ENCODE data around the gene MTERF1.

DNA sequence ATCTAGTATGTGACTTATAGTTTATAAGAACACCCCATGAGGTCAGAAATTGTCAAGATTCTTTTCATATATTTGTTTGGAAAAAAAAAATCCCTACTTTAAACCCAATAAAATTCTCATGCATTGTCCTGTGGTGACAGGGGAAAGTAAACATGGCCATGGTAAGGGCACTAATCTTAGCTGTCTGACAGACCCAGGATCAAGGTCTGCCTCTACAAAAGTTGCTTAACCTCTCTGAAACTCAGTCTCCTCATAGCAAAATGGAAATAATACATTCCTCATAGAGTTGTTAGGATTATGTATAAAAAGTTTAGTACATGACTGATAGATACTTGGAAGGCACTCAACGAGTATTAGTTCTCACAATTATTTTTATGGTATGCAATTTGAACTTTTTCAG is 37.9 kb upstream of the MTERF1 start:
- TF ChIP-seq CTCF (IDR thresholded peaks at IDR 0.05) (no peak), GABPA (IDR thresholded peaks at IDR 0.05; ENCODE audit: low read depth) (no peak), PBX3 (IDR thresholded peaks at IDR 0.05) (no peak), RCOR1 (IDR thresholded peaks at IDR 0.05; ENCODE audit: low read length) (no peak)
- TF ChIP-seq, protein P1, sequence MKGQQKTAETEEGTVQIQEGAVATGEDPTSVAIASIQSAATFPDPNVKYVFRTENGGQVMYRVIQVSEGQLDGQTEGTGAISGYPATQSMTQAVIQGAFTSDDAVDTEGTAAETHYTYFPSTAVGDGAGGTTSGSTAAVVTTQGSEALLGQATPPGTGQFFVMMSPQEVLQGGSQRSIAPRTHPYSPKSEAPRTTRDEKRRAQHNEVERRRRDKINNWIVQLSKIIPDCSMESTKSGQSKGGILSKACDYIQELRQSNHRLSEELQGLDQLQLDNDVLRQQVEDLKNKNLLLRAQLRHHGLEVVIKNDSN (IDR thresholded peaks at IDR 0.05; ENCODE audit: borderline replicate concordance, low read depth) = no peak
